Neutrophil (primary cell): ENCODE data around the gene SFMBT1.
"Not testable (repeated sequence)": the region's sequence is repeated elsewhere in the genome, so short reads cannot be mapped to it uniquely, and the experiment has no call there.

Source experiments
- H3K27ac ChIP-seq: fragments of 200-600 bp; sonication (generic); 2 replicates; pipeline ENCODE4 v1.5.1; 2016; ENCODE audit warnings: mild to moderate bottlenecking, moderate library complexity
- H3K27me3 ChIP-seq: fragments of 200-600 bp; sonication (generic); 2 replicates; pipeline ENCODE4 v1.6.0; 2016; ENCODE audit warnings: mild to moderate bottlenecking
- H3K36me3 ChIP-seq: fragments of 200-600 bp; sonication (generic); 2 replicates; pipeline ENCODE4 v1.5.1; 2017
- H3K4me1 ChIP-seq, 2 experiments: fragments of 200-600 bp in 1 of 2; sonication (generic) in 1 of 2; 1 replicate in 1 of 2; 2 replicates in 1 of 2; pipeline versions ENCODE4 v1.5.1 to v1.6.1; 2013 to 2016; ENCODE audit warnings: low read depth in 1 of 2, low read length in 1 of 2, mild to moderate bottlenecking in 1 of 2, moderate library complexity in 1 of 2; ENCODE audit not compliant: control insufficient read depth in 1 of 2, insufficient read depth in 1 of 2
- H3K4me3 ChIP-seq, 2 experiments: fragments of 200-600 bp in 1 of 2; sonication (generic) in 1 of 2; 1 replicate in 1 of 2; 2 replicates in 1 of 2; pipeline ENCODE4 v1.5.1; 2013 to 2016; ENCODE audit warnings: low read depth in 1 of 2, low read length in 1 of 2, mild to moderate bottlenecking in 1 of 2, moderate library complexity in 1 of 2
- H3K9me3 ChIP-seq: fragments of 200-600 bp; sonication (generic); 2 replicates; pipeline ENCODE4 v1.5.1; 2016
- TF ChIP-seq, protein P1 (sequence below): fragments of 200-600 bp; sonication (generic); IDR thresholded peaks from 2 replicates; pipeline ENCODE4 v1.5.1; 2016; ENCODE audit warnings: antibody characterized with exemption

SFMBT1 gene

GRCh38 chr3:53065841-53066480 lies 20.1 kb upstream of the SFMBT1 start:
- Histone ChIP-seq H3K4me1 (no peaks in the 10 kb centered on the region), H3K36me3 (no peaks in the 10 kb centered on the region), H3K27ac (no peak overlapping the region), H3K27me3 (peaks cover 18% of the 10 kb centered on the region), H3K9me3 (no peaks in the 10 kb centered on the region), H3K4me3 (no peak overlapping the region)
- TF ChIP-seq, protein P1, sequence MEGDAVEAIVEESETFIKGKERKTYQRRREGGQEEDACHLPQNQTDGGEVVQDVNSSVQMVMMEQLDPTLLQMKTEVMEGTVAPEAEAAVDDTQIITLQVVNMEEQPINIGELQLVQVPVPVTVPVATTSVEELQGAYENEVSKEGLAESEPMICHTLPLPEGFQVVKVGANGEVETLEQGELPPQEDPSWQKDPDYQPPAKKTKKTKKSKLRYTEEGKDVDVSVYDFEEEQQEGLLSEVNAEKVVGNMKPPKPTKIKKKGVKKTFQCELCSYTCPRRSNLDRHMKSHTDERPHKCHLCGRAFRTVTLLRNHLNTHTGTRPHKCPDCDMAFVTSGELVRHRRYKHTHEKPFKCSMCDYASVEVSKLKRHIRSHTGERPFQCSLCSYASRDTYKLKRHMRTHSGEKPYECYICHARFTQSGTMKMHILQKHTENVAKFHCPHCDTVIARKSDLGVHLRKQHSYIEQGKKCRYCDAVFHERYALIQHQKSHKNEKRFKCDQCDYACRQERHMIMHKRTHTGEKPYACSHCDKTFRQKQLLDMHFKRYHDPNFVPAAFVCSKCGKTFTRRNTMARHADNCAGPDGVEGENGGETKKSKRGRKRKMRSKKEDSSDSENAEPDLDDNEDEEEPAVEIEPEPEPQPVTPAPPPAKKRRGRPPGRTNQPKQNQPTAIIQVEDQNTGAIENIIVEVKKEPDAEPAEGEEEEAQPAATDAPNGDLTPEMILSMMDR = no peak

DNA sequence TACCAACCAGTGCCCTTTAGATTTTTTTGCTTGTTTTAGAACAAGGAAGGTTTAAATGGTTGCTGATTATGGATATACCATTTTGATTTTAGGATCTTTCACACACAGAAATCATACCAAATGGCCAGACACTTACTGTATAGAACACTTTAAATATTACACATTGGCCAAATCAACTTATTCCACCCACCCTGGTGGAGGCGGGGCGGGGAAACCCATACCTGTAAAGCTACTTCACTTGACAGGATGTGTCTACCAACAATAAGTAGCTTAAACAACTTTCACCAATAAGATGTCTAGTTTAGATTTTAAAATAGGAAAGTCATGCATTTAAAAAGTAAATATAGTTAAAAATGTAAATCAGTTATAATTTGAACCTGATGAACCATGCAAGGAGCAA lies 17.0 kb upstream of the SFMBT1 start:
- H3K36me3 ChIP-seq = no peaks in the 10 kb centered on the region
- H3K4me1 ChIP-seq = no peaks in the 10 kb centered on the region
- H3K27me3 ChIP-seq = peaks cover 18% of the 10 kb centered on the region
- TF ChIP-seq, protein P1 = no peak
- no peak overlapping the region for H3K27ac ChIP-seq
- H3K9me3 ChIP-seq = no peaks in the 10 kb centered on the region
- H3K4me3 ChIP-seq = no peak overlapping the region

- H3K4me1 ChIP-seq = no peaks in the 10 kb centered on the region
- H3K9me3 ChIP-seq = no peaks in the 10 kb centered on the region
- H3K4me3 ChIP-seq = no peak overlapping the region
- no peaks in the 10 kb centered on the region for H3K27me3 ChIP-seq
- H3K27ac ChIP-seq = no peak overlapping the region
- TF ChIP-seq, protein P1 = no peak
- no peaks in the 10 kb centered on the region for H3K36me3 ChIP-seq
Observed at GRCh38 chr3:53056442-53056841, 10.6 kb upstream of the SFMBT1 start.

GRCh38 chr3:53054233-53054632 lies 8.4 kb upstream of the SFMBT1 start:
- not testable (repeated sequence) for H3K27me3 ChIP-seq, H3K4me3 ChIP-seq, H3K9me3 ChIP-seq, H3K4me1 ChIP-seq, H3K36me3 ChIP-seq, H3K27ac ChIP-seq

- H3K4me3 ChIP-seq = no peak overlapping the region
- H3K9me3 ChIP-seq = no peaks in the 10 kb centered on the region
- peaks cover 18% of the 10 kb centered on the region for H3K27me3 ChIP-seq
- TF ChIP-seq, protein P1 = no peak
- H3K4me1 ChIP-seq = peaks cover under 1% of the 10 kb centered on the region in 2 experiments
- no peaks in the 10 kb centered on the region for H3K36me3 ChIP-seq
- no peak overlapping the region for H3K27ac ChIP-seq
Observed at GRCh38 chr3:53051929-53052328, 6.1 kb upstream of the SFMBT1 start.

- H3K9me3 ChIP-seq = no peaks in the 10 kb centered on the region
- H3K27me3 ChIP-seq = peaks cover 32% of the 10 kb centered on the region
- H3K4me1 ChIP-seq = peaks cover 8% of the 10 kb centered on the region in 2 experiments
- TF ChIP-seq, protein P1 = no peak
- H3K4me3 ChIP-seq = no peak overlapping the region
- no peak overlapping the region for H3K27ac ChIP-seq
- H3K36me3 ChIP-seq = no peaks in the 10 kb centered on the region
Observed at GRCh38 chr3:53049987-53050386, 4.1 kb upstream of the SFMBT1 start.
